Raji (cell line): ENCODE data around the gene MIB1.

Experiments used
- POLR2A ChIP-seq: IDR thresholded peaks from 2 replicates; pipeline ENCODE4 v1.6.1; 2011; ENCODE audit warnings: low read depth, low read length, control low read depth; ENCODE audit not compliant: insufficient read depth

MIB1 gene

DNA sequence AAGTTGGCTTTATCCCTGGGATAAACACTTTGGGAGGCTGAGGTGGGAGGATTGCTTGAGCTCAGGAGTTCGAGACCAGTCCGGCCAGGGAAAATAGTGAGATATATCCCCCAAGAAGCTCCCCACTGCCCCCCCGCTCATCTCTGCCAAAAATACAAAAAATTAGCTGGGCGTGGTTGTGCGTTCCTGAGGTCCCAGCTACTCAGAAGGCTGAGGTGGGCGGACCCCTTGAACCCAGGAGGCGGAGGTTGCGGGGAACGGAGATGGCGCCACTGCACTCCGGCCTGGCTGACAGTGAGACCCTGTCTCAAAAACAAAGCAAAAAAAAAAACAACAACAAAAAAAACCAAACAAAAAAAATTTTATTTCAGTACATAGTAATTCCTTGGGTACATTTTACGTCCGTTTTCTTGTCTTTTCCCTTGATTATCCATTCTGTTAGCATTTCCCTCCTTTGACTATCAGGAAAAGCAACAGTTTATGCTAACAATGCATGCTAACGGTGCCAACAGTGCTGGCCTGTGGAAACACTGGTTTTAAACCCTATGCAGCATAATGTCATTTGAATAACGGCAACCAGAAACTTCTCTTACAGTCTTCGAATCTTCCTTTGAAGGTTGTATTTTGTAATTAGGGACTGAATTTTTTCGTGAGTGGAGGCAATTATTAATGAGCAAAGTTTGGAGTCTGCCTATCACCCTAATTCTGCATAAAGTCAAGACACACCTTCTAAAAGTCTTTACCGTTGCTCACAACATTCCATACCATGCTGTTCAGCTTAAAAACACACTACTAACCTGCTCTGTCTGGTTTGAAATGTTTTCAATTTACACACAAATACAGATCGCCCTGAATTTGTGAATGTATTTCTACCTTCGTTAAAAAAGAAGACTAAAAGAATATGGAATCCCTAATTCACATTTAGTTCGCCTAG is 721 bp upstream of the MIB1 start:
- no peak for TF ChIP-seq POLR2A

DNA sequence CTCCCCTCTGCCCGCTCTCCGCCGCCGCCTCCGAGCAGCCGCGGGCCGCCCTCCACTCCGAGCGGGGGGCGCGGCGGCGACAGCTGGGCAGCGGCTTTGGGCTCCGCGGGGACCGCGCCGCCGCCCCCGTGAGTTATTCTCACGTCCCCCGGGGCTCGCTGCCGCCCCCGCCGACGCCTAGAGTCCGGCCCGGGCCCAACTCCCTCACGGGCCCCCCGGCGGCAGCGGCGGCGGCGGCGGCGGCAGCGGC is 645 bp downstream of the MIB1 start:
- no peak for TF ChIP-seq POLR2A

DNA sequence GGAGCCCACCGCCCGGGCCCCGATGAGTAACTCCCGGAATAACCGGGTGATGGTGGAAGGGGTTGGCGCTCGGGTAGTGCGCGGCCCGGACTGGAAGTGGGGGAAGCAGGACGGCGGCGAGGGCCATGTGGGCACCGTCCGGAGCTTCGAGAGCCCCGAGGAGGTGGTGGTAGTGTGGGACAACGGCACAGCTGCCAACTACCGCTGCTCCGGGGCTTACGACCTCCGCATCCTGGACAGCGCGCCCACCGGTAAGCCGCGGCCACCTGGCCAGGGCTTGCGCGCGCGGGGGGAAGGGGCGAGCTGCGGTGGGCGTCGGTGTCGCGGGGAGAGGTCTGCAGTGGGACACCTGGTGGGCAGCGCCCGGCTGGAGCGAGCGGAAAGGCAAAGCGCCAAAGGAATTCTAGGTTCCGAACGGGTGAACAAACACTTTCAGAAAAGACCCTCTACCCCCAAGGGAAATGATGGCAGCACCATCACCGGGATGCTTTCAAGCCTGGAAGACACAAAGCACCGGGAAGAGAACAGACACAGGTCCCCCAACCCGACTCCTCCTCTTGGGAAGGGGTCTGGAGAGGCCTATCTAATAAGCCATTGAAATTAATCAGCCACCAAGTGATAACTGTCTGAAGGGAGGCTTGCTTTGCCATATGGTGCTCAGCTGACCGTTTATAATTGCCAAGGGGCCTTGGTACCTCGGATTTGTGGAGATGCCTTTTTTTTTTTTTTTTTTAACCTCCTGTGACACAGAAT is 1.1 kb downstream of the MIB1 start:
- no peak for TF ChIP-seq POLR2A

DNA sequence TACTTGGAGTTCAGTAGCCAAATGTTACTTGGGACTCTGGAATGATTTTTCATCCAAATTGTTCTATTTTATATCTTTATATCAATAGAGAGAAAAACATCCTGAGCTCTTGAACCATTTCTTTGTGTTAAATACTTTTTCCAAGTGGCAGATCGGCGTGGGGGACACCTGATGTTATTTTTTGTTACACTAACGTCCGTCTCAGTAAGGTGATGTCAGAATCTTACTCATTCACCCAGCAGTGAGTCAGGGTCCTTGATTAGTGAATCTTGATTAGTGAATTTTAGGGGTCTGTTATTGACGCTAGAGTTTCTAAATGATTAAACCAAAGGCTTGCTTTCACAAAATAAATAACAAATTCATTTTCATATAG is 1.7 kb downstream of the MIB1 start:
- TF ChIP-seq POLR2A, result no peak

DNA sequence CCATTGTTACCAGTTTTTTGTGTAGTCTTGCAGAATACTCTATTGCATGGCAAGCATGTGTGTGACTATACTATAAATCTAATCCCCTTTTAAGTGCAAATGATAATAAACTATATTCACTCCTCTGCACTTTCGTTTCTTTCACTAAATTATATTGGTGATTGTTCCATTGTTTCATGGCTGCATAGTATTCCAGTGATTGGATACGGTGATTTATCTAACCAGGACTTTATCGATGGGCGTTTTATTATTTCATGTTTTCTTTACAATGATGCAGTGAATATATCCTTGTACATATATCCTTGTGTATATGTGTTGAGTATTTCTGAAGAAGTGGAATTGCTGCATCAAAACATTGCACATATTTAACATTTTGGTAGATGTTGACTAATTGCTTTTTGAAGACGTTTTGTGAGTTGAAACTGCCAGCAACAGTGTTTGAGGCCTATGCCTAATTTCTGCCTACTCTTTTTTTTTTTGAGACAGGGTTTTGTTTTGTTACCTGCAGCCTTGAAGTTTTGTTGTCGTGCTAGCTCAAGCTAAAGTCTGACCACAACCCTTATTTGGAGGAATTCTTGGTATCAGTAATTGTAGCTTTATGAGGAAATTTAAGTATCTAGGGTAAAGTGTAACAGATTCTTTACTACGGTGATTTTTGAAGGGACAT is 2.7 kb downstream of the MIB1 start:
- TF ChIP-seq POLR2A, result no peak

DNA sequence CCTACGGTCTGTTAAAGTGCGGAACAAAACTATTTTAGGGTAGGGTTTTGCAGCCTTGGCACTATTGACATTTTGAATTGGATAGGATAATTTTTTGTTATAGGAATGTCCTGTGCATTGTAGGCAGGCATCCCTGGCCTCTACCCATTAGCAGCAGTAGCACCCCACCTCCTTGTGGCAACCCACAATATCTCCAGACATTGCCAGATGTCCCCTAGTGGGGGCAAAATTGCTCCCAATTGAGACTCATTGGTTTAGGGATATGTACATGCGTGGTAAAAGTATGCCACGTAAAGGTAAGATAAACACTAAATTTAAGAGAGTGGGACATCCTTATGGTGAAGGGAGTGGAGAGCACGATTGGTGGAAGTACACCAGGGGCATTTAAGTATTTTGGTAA is 4.6 kb downstream of the MIB1 start:
- TF ChIP-seq POLR2A, result no peak

DNA sequence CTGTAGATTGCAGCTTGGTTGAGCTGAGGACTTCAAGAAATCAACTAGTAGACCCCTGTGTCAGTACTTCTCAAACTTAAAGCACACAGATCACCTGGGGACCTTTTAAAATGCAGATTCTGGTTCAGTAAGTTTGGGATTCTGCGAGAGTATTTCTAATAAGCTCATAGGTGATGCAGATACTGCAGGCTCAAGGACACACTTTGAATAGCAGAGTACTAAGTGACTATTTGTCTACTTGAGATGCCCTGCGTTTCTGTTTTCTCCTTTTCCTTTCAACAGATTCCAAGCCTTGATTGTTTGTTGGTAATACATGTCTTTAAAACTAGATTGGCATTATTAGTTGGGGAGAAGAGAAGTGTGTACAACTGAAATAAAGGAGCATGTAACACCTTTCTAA is 6.7 kb downstream of the MIB1 start:
- no peak for TF ChIP-seq POLR2A

DNA sequence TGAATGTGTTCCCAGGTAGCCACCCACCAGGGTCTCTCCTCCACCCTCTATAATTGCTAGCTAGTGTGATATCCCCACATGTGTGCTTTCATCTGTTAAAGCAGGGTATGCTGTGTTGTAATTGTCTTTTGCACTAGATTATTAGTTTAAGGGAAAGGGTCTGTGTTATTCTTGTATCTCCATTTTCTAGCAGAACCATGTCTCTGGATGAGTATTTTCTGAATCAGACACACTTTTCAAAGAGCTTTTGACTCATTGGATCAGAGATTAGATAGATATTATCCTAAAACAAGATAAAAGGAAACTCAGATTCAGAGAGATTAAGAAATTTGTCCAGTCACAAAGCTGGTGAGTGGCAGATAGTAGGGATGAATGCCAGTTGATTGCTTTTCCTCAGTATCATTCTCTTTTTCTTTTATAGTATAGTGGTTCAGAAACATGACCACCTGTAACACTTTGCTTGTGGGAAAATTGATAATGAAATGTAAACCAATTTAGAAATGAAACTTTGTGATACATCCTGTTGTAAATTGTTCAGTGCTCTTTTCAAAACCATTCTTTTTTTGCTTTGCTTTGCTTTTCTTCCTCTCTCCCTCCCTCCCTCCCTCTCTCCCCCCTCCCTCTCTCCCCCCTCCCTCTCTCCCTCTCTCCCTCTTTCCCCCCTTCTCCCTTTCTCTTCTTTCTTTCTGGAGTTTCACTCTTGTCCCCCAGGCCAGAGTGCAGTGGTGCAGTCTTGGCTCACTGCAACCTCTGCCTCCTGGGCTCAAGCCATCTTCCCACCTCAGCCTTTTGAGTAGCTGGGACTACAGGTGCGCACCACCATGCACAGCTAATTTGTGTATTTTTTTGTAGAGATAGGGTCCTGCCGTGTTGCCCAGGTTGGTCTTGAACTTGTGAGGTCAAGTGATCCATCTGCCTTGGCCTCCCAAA is 7.4 kb downstream of the MIB1 start:
- no peak for TF ChIP-seq POLR2A

DNA sequence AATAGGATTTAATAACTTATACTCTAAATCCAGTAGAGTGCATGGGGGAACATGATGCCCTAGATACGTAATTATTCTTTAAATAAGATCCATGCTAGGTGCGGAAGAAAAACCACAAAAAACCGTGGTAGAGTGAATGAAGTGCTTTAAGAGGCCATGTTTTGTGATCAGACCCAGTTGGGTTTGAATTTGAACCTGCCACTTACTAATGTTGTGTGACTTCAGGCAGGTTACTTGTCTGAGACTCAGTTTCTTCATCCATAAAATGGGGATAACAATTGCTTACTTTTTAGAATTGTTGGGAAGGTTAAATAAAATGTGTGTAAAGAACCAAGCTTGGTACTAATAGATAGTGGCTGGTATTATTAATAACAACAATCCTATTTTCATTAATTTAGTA is 17.2 kb downstream of the MIB1 start:
- TF ChIP-seq POLR2A, result no peak

DNA sequence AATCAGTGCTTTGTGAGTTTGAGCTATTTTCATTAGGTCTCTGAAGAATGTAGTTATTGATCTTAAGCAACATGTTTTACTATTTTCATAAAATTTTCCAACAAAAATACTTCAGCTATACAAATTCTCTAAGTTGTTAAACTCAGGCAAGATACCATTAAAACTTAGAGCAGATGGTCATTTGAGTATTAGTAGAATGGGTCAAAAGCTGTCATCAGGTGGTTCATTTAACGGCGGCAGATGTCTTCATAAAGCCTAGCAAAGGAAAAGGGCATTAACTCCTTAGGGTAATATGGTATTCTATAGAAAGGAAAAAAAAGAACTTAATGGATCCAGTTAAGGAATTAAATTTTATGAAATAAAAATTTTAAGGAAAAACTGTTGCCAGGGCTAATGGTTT is 19.2 kb downstream of the MIB1 start:
- no peak for TF ChIP-seq POLR2A

DNA sequence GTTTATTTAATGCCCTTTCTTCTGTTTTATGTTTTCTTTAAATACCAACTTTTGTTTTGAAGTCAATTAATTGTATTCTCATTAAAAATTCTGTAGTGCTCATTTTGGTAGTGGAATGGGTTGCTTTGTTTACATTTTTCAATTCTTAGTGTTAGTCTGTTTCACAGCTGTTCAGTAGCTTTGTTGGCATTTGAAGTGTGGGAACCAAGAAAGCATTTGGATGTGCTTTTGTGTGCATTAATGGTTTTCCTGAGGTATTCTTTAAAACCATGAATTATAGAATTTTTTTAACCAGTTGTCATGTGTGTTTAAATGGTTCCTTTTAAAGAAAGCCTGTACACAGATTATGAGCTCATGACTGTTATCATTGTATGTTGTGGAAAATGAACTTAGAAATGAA is 19.7 kb downstream of the MIB1 start:
- no peak for TF ChIP-seq POLR2A

DNA sequence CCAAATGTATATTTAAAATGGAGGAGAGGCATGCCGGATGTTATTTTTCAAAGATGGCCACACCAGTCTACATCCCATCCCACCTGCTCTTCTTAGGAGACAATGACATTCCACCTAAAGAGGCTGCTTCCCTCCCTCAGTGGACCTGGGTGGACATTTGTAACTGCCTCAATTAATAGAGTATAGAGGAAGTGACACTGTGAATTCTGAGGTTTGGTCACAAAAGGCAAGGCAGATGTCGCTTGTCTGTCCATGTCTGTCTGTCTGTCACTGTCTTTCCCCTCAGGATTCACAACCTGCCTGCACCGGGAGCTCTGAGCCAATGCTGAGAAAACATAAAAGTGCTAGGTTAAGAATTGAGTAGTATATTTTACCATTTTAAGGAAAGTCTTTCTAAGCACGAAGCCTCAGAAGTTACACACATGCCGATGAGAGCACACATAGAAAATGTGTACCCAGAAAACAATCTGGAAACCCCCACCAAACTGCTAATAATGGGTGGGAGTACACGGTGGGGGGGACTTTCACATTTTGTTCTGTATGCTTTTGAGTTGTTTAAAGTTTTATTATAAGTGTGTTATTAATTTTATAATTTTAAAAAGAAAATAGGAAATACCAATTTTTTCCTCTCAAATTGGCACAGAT is 21.0 kb downstream of the MIB1 start:
- no peak for TF ChIP-seq POLR2A

DNA sequence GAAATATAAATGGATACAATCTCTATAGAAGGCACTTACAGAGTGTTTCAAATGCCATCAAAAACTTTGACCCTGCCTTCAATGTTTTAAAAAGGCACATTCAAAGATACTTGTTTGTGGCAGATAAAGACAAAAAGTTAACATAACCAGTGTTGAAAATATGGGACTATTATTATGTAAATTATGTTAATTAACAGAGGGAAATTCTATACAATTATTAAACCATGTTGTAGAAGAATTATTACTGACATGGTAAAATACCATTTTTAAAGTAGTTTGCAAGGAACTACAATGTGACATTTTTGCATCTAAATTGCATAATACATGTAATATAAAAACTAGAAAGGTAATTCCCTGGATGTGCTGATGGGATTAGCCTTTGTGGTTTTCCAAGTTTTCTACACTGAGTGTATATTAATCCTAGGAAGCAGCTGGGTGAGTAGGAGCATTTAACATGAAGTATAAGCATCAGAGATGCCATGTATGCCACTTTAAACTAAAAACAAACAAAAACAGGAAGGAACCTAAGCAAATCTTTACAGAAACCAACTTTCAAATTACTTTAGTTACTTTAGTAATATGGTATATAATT is 21.7 kb downstream of the MIB1 start:
- TF ChIP-seq POLR2A, result no peak
